Kidney (tissue), 14 donors: ENCODE measurements around the gene C1QL3. TPM values are rescaled to one million over a fixed set of nuclear protein-coding genes. Genes with fewer than 3 reads are reported as not detected.

Source experiments
- DNase-seq, 5 donors: peaks; one replicate each; pipeline ENCODE4 v3.0.0-alpha.2; 2013 to 2020
- FAIRE-seq: peaks from 2 replicates; lab custom pipeline; 2012; peaks lifted over from hg19 to GRCh38; lab: Jason Lieb, UNC
- H3K27ac ChIP-seq, 2 donors: one replicate each; pipeline ENCODE4 v1.7.0; 2013; ENCODE audit warnings: low read depth in 2 of 2, low read length in 2 of 2, inconsistent platforms in 1 of 2
- H3K27me3 ChIP-seq: one replicate; pipeline ENCODE4 v1.7.1; 2013; ENCODE audit warnings: low read length, inconsistent platforms; ENCODE audit not compliant: control insufficient read depth, insufficient read depth
- H3K36me3 ChIP-seq, 3 donors: one replicate each; pipeline versions ENCODE4 v1.7.0 to v1.7.1; 2013; ENCODE audit warnings: low read length in 3 of 3, control low read depth in 1 of 3, inconsistent platforms in 1 of 3; ENCODE audit not compliant: insufficient read depth in 3 of 3, control insufficient read depth in 2 of 3
- H3K4me1 ChIP-seq, 3 donors: one replicate each; pipeline versions ENCODE4 v1.7.0 to v1.7.1; 2013; ENCODE audit warnings: low read length in 3 of 3, inconsistent platforms in 1 of 3, low read depth in 1 of 3; ENCODE audit not compliant: control insufficient read depth in 2 of 3, insufficient read depth in 2 of 3
- H3K4me3 ChIP-seq, 3 donors: one replicate each; pipeline versions ENCODE4 v1.7.0 to v1.8.1; 2013; ENCODE audit warnings: low read length in 3 of 3, control low read depth in 1 of 3, inconsistent platforms in 1 of 3
- H3K9ac ChIP-seq, 3 donors: one replicate each; pipeline versions ENCODE4 v1.7.0 to v1.7.1; 2013; ENCODE audit warnings: low read length in 3 of 3, control low read depth in 1 of 3, inconsistent platforms in 1 of 3
- H3K9me3 ChIP-seq, 3 donors: one replicate each; pipeline versions ENCODE4 v1.7.0 to v1.7.1; 2013; ENCODE audit warnings: low read length in 3 of 3, control low read depth in 1 of 3, inconsistent platforms in 1 of 3; ENCODE audit not compliant: control insufficient read depth in 2 of 3, insufficient read depth in 1 of 3
- intact Hi-C: fragments of 100-400 bp; cut with DNase I; formaldehyde crosslinking; loops from one replicate; pipeline ENCODE4 v1.11.1; 2022
- polyA plus RNA-seq: library from polyadenylated mRNA; stranded (reverse); fragments of 350-450 nt; fragmentation: Illumina TruSeq; extraction: RNeasy Lipid Tissue Mini Kit (QIAGEN cat#74804); gene quantifications from one replicate; pipeline ENCODE4 v1.2.3, GENCODE V29; 2014; ENCODE audit warnings: low read depth, low replicate concordance; ENCODE audit not compliant: insufficient read depth
- total RNA-seq: library from RNA; stranded (reverse); fragmentation: NEBNext Ultra II Directional; extraction: Animal tissue kit (Norgen Biotek cat#: 25700); gene quantifications from one replicate; pipeline ENCODE4 v1.2.1, GENCODE V29; 2021
- TF ChIP-seq, protein P1 (sequence below): IDR thresholded peaks from 3 replicates; pipeline ENCODE4 v1.5.1; 2012; ENCODE audit warnings: mild to moderate bottlenecking, moderate library complexity, borderline replicate concordance; ENCODE audit not compliant: insufficient read depth; ENCODE audit errors: extremely low read depth
- donor health status: control.
- donor health status: control.
- donor health status: control.
- donor health status: control.
- donor health status: control.
- donor health status: DM: yes; HTN: yes; CAD: no.
- donor health status: Normal renal cell carcinoma (clear cell type).

Gene C1QL3
- total and polyA plus RNA-seq, 2 donors from 2014 or later: not detected

- Histone ChIP-seq H3K36me3 (peaks cover 0 to 4% (median 0%) of the 10 kb centered on the region in 3 donors), H3K27me3 (no peaks in the 10 kb centered on the region), H3K9ac (no peak overlapping the region), H3K9me3 (no peaks in the 10 kb centered on the region), H3K4me1 (no peaks in the 10 kb centered on the region), H3K4me3 (no peak overlapping the region), H3K27ac (no peak overlapping the region)
- FAIRE-seq (no peak), DNase-seq (no peak)
- TF ChIP-seq, protein P1, sequence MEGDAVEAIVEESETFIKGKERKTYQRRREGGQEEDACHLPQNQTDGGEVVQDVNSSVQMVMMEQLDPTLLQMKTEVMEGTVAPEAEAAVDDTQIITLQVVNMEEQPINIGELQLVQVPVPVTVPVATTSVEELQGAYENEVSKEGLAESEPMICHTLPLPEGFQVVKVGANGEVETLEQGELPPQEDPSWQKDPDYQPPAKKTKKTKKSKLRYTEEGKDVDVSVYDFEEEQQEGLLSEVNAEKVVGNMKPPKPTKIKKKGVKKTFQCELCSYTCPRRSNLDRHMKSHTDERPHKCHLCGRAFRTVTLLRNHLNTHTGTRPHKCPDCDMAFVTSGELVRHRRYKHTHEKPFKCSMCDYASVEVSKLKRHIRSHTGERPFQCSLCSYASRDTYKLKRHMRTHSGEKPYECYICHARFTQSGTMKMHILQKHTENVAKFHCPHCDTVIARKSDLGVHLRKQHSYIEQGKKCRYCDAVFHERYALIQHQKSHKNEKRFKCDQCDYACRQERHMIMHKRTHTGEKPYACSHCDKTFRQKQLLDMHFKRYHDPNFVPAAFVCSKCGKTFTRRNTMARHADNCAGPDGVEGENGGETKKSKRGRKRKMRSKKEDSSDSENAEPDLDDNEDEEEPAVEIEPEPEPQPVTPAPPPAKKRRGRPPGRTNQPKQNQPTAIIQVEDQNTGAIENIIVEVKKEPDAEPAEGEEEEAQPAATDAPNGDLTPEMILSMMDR: no peak
- intact Hi-C loops: no loop called here
Observed at GRCh38 chr10:16510843-16511242, 10.8 kb downstream of the C1QL3 start.

DNA sequence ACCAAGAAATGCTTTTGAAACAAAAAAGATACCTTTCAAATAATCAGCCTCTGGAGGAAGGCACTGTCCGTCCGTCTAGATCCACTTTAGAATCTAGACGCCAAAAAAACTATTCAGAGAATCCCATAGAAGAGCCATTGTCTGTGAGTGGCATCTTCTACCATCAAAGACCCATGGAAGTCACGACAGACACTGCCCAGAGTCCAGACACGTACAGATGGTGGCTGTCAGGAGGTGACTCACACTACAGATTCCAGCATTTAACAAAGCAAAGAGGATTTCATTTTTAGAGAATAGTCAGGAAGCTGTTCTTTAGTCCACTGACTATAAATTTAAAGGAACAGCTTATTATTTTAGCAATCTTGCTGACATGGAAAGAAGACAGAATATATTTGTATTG is 11.7 kb downstream of the C1QL3 start:
- intact Hi-C loops: no loop called here
- FAIRE-seq: no peak

DNA sequence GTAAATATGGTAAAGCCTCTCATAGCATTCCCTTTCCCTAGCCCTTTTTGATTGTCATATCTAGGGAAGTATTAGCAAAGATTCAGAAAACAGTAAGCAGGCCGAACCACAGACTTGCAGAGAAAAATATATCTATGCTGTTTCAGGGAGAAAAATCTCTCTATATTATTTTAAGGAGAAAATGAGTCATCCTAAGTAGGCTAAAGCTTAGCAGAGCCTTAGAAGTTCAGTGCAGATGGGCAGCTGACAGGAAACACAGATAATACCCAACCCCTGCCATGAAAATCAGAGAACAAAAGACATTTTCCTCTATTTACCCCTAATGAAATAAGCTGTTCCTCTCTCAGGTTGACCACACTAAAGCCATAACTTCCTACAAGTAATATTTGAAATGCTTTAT is 16.5 kb downstream of the C1QL3 start:
- TF ChIP-seq, protein P1: no peak
- FAIRE-seq: no peak
- Histone ChIP-seq H3K36me3 (no peaks in the 10 kb centered on the region), H3K27ac (no peak overlapping the region), H3K9me3 (no peaks in the 10 kb centered on the region), H3K4me1 (no peaks in the 10 kb centered on the region), H3K9ac (no peak overlapping the region), H3K27me3 (no peaks in the 10 kb centered on the region), H3K4me3 (no peak overlapping the region)
- intact Hi-C loops: no loop called here
- DNase-seq: no peak

More for the DNA sequence above, 11.7 kb downstream of the C1QL3 start:
- peaks cover 0 to 4% (median 0%) of the 10 kb centered on the region in 3 donors for H3K36me3 ChIP-seq
- H3K4me3 ChIP-seq: no peak overlapping the region
- TF ChIP-seq, protein P1: no peak
- H3K9me3 ChIP-seq: no peaks in the 10 kb centered on the region
- DNase-seq: no peak
- H3K4me1 ChIP-seq: no peaks in the 10 kb centered on the region
- no peak overlapping the region for H3K27ac ChIP-seq
- no peaks in the 10 kb centered on the region for H3K27me3 ChIP-seq
- H3K9ac ChIP-seq: no peak overlapping the region

DNA sequence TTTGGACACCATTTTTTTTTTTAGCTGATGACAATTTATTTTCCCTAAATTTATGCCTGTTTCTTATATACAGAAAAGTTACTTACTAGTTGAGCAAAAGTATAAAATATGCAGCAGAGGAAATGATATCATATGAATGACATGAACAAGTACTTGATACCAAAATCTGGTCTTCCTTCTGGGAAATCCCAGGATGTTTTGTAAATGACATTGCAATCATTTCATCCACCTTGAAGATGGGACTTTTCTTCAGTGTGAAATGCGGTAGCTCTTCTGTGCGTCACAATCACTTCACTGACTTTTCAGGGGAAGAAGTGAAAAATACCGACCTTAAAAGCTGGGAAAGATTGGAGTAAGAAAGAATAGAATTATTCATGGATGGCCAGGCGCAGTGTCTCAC is 23.8 kb downstream of the C1QL3 start:
- Histone ChIP-seq H3K36me3 (peaks cover 0 to 7% (median 0%) of the 10 kb centered on the region in 3 donors), H3K4me3 (no peak overlapping the region), H3K27ac (no peak overlapping the region), H3K27me3 (no peaks in the 10 kb centered on the region), H3K9ac (no peak overlapping the region), H3K4me1 (no peaks in the 10 kb centered on the region), H3K9me3 (no peaks in the 10 kb centered on the region)
- no peak for FAIRE-seq
- no peak for DNase-seq
- intact Hi-C loops: no loop called here
- TF ChIP-seq, protein P1: no peak
